Esophagus muscularis mucosa (tissue), 4 donors: ENCODE results near the gene AP4S1.

Experiments used
- EP300 ChIP-seq: sonication (generic); formaldehyde crosslinking; IDR thresholded peaks from one replicate; pipeline ENCODE4 v1.6.1; 2017; ENCODE audit warnings: antibody characterized with exemption
- POLR2A ChIP-seq: fragments of 450-650 bp; IDR thresholded peaks from one replicate; pipeline ENCODE4 v1.6.1; 2017; ENCODE audit warnings: antibody characterized with exemption, moderate library complexity, mild to moderate bottlenecking, low read depth
- TF ChIP-seq, protein P1 (sequence below), 3 experiments: fragments of 200-600 bp in 2 of 3; fragments of 450-650 bp in 1 of 3; sonication (generic) in 2 of 3; IDR thresholded peaks; one replicate each; pipeline ENCODE4 v1.5.1; 2017 to 2019; ENCODE audit warnings: antibody characterized with exemption in 3 of 3, mild to moderate bottlenecking in 2 of 3, moderate library complexity in 1 of 3

DNA sequence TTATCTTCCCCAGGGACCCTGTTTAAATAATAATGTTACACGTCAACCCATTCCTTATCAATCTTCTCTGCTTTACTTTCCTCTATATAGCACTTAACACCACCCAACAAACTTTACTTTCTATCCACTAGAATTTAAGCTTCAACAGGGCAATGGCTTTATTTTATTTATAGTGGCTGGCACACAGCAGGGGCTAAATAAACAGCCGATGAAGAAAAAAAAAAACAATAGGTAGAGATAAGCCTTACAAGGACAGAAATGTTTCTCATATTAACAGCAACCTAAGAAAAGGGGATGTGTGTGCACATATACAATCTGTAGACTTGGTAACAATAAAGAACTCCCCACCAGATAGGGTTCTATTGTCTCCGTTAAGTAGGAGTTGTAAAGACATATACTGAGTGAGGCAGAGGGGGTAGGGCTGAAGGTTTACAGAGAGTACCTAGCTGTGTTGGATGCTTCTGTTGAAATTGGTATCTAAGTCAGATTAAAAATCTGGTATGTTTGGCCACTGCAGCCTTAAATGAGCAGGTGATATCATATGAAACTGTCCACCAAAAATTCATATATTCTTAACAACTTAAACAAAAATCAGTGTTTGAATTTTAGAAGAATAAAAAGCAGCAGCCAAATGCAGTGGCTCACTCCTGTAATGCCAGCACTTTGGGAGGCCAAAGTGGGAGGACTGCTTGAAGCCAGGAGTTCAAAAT is 24.7 kb upstream of the AP4S1 start:
- TF ChIP-seq, protein P1, sequence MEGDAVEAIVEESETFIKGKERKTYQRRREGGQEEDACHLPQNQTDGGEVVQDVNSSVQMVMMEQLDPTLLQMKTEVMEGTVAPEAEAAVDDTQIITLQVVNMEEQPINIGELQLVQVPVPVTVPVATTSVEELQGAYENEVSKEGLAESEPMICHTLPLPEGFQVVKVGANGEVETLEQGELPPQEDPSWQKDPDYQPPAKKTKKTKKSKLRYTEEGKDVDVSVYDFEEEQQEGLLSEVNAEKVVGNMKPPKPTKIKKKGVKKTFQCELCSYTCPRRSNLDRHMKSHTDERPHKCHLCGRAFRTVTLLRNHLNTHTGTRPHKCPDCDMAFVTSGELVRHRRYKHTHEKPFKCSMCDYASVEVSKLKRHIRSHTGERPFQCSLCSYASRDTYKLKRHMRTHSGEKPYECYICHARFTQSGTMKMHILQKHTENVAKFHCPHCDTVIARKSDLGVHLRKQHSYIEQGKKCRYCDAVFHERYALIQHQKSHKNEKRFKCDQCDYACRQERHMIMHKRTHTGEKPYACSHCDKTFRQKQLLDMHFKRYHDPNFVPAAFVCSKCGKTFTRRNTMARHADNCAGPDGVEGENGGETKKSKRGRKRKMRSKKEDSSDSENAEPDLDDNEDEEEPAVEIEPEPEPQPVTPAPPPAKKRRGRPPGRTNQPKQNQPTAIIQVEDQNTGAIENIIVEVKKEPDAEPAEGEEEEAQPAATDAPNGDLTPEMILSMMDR (IDR thresholded peaks at IDR 0.05) = no peak
- TF ChIP-seq EP300 = no peak
- no peak for TF ChIP-seq POLR2A
